IPS-18c (cell line): ENCODE measurements around the gene RASAL2.
"Not testable (repeated sequence)": the region's sequence is repeated elsewhere in the genome, so short reads cannot be mapped to it uniquely, and the experiment has no call there.

Experiments used
- H3K4me3 ChIP-seq: 2 replicates; pipeline ENCODE4 v1.7.0; 2013; ENCODE audit warnings: low read depth, mild to moderate bottlenecking, low read length, moderate library complexity; ENCODE audit not compliant: insufficient read depth
- H3K9me3 ChIP-seq: one replicate; pipeline ENCODE4 v1.6.1; 2013; ENCODE audit warnings: mild to moderate bottlenecking, low read length, moderate library complexity; ENCODE audit not compliant: control insufficient read depth, insufficient read depth

RASAL2 gene

GRCh38 chr1:178502856-178503255, 409.0 kb downstream of the RASAL2 start:
- Histone ChIP-seq H3K4me3 (no peak overlapping the region), H3K9me3 (peaks cover 2% of the 10 kb centered on the region)

GRCh38 chr1:178503316-178503715, 409.4 kb downstream of the RASAL2 start:
- H3K9me3 ChIP-seq, H3K4me3 ChIP-seq: not testable (repeated sequence)

- Histone ChIP-seq H3K9me3 (peaks cover under 1% of the 10 kb centered on the region), H3K4me3 (no peak overlapping the region)
Measured at GRCh38 chr1:178503849-178504248, 409.9 kb downstream of the RASAL2 start.

- no peaks in the 10 kb centered on the region for H3K9me3 ChIP-seq
- H3K4me3 ChIP-seq: no peak overlapping the region
Measured at GRCh38 chr1:178504286-178504685, 410.4 kb downstream of the RASAL2 start.

GRCh38 chr1:178506177-178506576, 412.3 kb downstream of the RASAL2 start:
- no peak overlapping the region for H3K4me3 ChIP-seq

GRCh38 chr1:178506669-178507068, 412.8 kb downstream of the RASAL2 start:
- H3K9me3 ChIP-seq: no peaks in the 10 kb centered on the region
- no peak overlapping the region for H3K4me3 ChIP-seq

More at GRCh38 chr1:178506177-178506576, 412.3 kb downstream of the RASAL2 start:
- H3K9me3 ChIP-seq: no peaks in the 10 kb centered on the region

GRCh38 chr1:178509414-178510007, 415.6 kb downstream of the RASAL2 start:
- H3K4me3 ChIP-seq: no peak overlapping the region
- no peaks in the 10 kb centered on the region for H3K9me3 ChIP-seq

- H3K4me3 ChIP-seq: no peak overlapping the region
- H3K9me3 ChIP-seq: no peaks in the 10 kb centered on the region
Measured at GRCh38 chr1:178510155-178510554, 416.3 kb downstream of the RASAL2 start.

GRCh38 chr1:178512566-178513277, 418.8 kb downstream of the RASAL2 start, which contains the start of gene TEX35:
Gene TEX35, plus strand, starts transcription at chr1:178513109. Its CDS starts 80 bp downstream, at chr1:178513189.
- Histone ChIP-seq H3K9me3 (no peaks in the 10 kb centered on the region), H3K4me3 (no peak within 1 kb of the TSS)

- Histone ChIP-seq H3K4me3 (no peak overlapping the region), H3K9me3 (no peaks in the 10 kb centered on the region)
Measured at GRCh38 chr1:178513278-178513983, 419.5 kb downstream of the RASAL2 start.

- no peaks in the 10 kb centered on the region for H3K9me3 ChIP-seq
- H3K4me3 ChIP-seq: no peak overlapping the region
Measured at GRCh38 chr1:178516110-178516509, 422.2 kb downstream of the RASAL2 start.

- H3K4me3 ChIP-seq: no peak overlapping the region
- no peaks in the 10 kb centered on the region for H3K9me3 ChIP-seq
Measured at GRCh38 chr1:178518894-178519293, 425.0 kb downstream of the RASAL2 start.

GRCh38 chr1:178520803-178521202, 426.9 kb downstream of the RASAL2 start:
- no peak overlapping the region for H3K4me3 ChIP-seq

GRCh38 chr1:178521241-178521640, 427.3 kb downstream of the RASAL2 start:
- Histone ChIP-seq H3K9me3 (no peaks in the 10 kb centered on the region), H3K4me3 (no peak overlapping the region)

More at GRCh38 chr1:178520803-178521202, 426.9 kb downstream of the RASAL2 start:
- no peaks in the 10 kb centered on the region for H3K9me3 ChIP-seq

- H3K4me3 ChIP-seq: no peak overlapping the region
- no peaks in the 10 kb centered on the region for H3K9me3 ChIP-seq
Measured at GRCh38 chr1:178527117-178527516, 433.2 kb downstream of the RASAL2 start.

GRCh38 chr1:178528228-178528952, 434.5 kb downstream of the RASAL2 start:
- Histone ChIP-seq H3K4me3 (no peak overlapping the region), H3K9me3 (no peaks in the 10 kb centered on the region)

- no peaks in the 10 kb centered on the region for H3K9me3 ChIP-seq
- no peak overlapping the region for H3K4me3 ChIP-seq
Measured at GRCh38 chr1:178528953-178529335, 435.0 kb downstream of the RASAL2 start.
